Keratinocyte (primary cell): ENCODE data around the gene NDEL1.

Experiments
- CTCF ChIP-seq, 3 experiments: IDR thresholded peaks in 1 of 3; conservative IDR thresholded peaks in 1 of 3; optimal IDR thresholded peaks in 1 of 3; 2 replicates in 2 of 3; 3 replicates in 1 of 3; pipeline versions ENCODE3 to v1.5.1; 2011; ENCODE audit warnings: low read length in 3 of 3, mild to moderate bottlenecking in 3 of 3, moderate library complexity in 2 of 3, control low read depth in 1 of 3, inconsistent platforms in 1 of 3; ENCODE audit not compliant: insufficient read depth in 2 of 3; ENCODE audit errors: extremely low read depth in 1 of 3
- EZH2 ChIP-seq: IDR thresholded peaks from one replicate; pipeline ENCODE4 v1.6.1; 2012; ENCODE audit warnings: inconsistent platforms, mild to moderate bottlenecking, low read length, moderate library complexity

GRCh38 chr17:8466456-8466855, 30.8 kb downstream of the NDEL1 start:
- TF ChIP-seq CTCF (optimal IDR thresholded peaks at IDR 0.05 in 1 of 3, IDR thresholded peaks at IDR 0.05 in 1 of 3, conservative IDR thresholded peaks at IDR 0.05 in 1 of 3; ENCODE audit: extremely low read depth in 1 of 3, insufficient read depth in 2 of 3, low read length in 3 of 3) (no peak), EZH2 (no peak)
